Psoas muscle (tissue), 8 donors: ENCODE measurements around the gene LSM7. TPM values are rescaled to one million over a fixed set of nuclear protein-coding genes. Genes with fewer than 3 reads are reported as not detected.
A peak's percentile ranks its signal among the peaks of the same experiment; 100 is the strongest.

Experiments used
- ATAC-seq, 4 donors: fragments of 200-7000 bp; cut with Tn5 transposase; one replicate each; pipeline ENCODE4 v1.9.1; 2020; ENCODE audit warnings: moderate library complexity in 3 of 4, mild to moderate bottlenecking in 2 of 4
- DNase-seq, 2 donors: peaks; one replicate each; pipeline ENCODE4 v3.0.0-alpha.2; 2020
- H3K27ac ChIP-seq: fragments of 200-600 bp; one replicate; pipeline ENCODE4 v1.8.0; 2022
- H3K27me3 ChIP-seq, 3 donors: fragments of 200-600 bp in 1 of 3; one replicate each; pipeline versions ENCODE4 v1.6.1 to v1.8.0; 2013 to 2022; ENCODE audit warnings: low read length in 2 of 3, mild to moderate bottlenecking in 2 of 3, moderate library complexity in 1 of 3; ENCODE audit not compliant: insufficient read depth in 3 of 3
- H3K36me3 ChIP-seq, 2 donors: fragments of 200-600 bp in 1 of 2; one replicate each; pipeline versions ENCODE4 v1.6.1 to v1.8.0; 2013 to 2022; ENCODE audit warnings: low read depth in 1 of 2, mild to moderate bottlenecking in 1 of 2, moderate library complexity in 1 of 2; ENCODE audit not compliant: insufficient read depth in 1 of 2
- H3K4me1 ChIP-seq: fragments of 200-600 bp; one replicate; pipeline ENCODE4 v1.8.0; 2022
- H3K4me3 ChIP-seq: fragments of 200-600 bp; one replicate; pipeline ENCODE4 v1.8.0; 2022; ENCODE audit warnings: mild to moderate bottlenecking
- H3K9me3 ChIP-seq: fragments of 200-600 bp; one replicate; pipeline ENCODE4 v1.8.0; 2022
- CTCF ChIP-seq: fragments of 200-600 bp; IDR thresholded peaks from one replicate; pipeline ENCODE4 v1.8.0; 2022; ENCODE audit warnings: antibody characterized with exemption
- WGBS, 3 donors: extraction: QIAGEN DNeasy Blood & Tissue Kit; methylation state at CpG; one replicate each; pipeline versions ENCODE4 v1.1.6 to v1.1.7; 2013; 5-methylcytosine and 5-hydroxymethylcytosine counted together
- intact Hi-C, 2 donors: fragments of 100-400 bp; cut with DNase I; formaldehyde crosslinking; loops; one replicate each; pipeline versions ENCODE4 v1.11.0 to v1.14.2; 2022
- polyA plus RNA-seq, 3 donors: library from polyadenylated mRNA; stranded (reverse); fragments of 200-250 nt; gene quantifications; one replicate each; pipeline ENCODE4 v1.2.3, GENCODE V29; 2013
- total RNA-seq, 4 donors: library from RNA; stranded (reverse); fragmentation: NEBNext Ultra II Directional in 2 of 4; extraction: Animal tissue kit (Norgen Biotek cat#: 25700) in 2 of 4; gene quantifications; one replicate each; pipeline versions ENCODE4 v1.2.1 to v1.2.4, GENCODE V29; 2021 to 2023
- donor health status: healthy with polysubstance abuse.
- donor health status: DM: no; HTN: no; CAD: no; lungs with moderate emphysema.
- donor health status: Bipolar disorder and iron deficiency.
- donor health status: healthy.
- donor health status: DM: yes; HTN: yes; CAD: no.
- donor health status: DM: no; HTN: no; CAD: no.
- donor health status: DM: no; HTN: no; CAD: no.
- donor health status: DM: yes; HTN: yes; CAD: no.

LSM7 gene
- total and polyA plus RNA-seq, 7 donors, result 42.2 to 323 (median 89.8) TPM

- H3K36me3 ChIP-seq, result peaks cover 0 to 42% of the 10 kb centered on the region in 2 donors
- H3K9me3 ChIP-seq, result no peaks in the 10 kb centered on the region
- peaks cover 9% of the 10 kb centered on the region for H3K4me1 ChIP-seq
- H3K27ac ChIP-seq, result no peak overlapping the region
- ATAC-seq, result peak; percentile 71 to 93 (median 87)
- no peak overlapping the region for H3K4me3 ChIP-seq
- no peak for TF ChIP-seq CTCF
- 63 to 76% (median 69%) methylated on average over 24 of the region's 24 CpGs for WGBS, 3 donors
- intact Hi-C loops, result no loop called here
- DNase-seq, result peak; percentile 50 to 73
- peaks cover 0 to 3% (median 1%) of the 10 kb centered on the region in 3 donors for H3K27me3 ChIP-seq
Observed at GRCh38 chr19:2355168-2356035, 27.0 kb upstream of the LSM7 start.

- ATAC-seq (no peak), DNase-seq (no peak)
- intact Hi-C loops, result no loop called here
- H3K9me3 ChIP-seq, result no peaks in the 10 kb centered on the region
- H3K4me1 ChIP-seq, result peaks cover 9% of the 10 kb centered on the region
- no peaks in the 10 kb centered on the region for H3K27me3 ChIP-seq
- H3K36me3 ChIP-seq, result peaks cover 0 to 44% of the 10 kb centered on the region in 2 donors
- no peak for TF ChIP-seq CTCF
- WGBS, 3 donors, result 84 to 89% (median 86%) methylated on average over 17 of the region's 17 CpGs
- H3K4me3 ChIP-seq, result no peak overlapping the region
- H3K27ac ChIP-seq, result no peak overlapping the region
Observed at GRCh38 chr19:2354670-2355069, 26.3 kb upstream of the LSM7 start.

GRCh38 chr19:2353887-2354592 lies 25.7 kb upstream of the LSM7 start:
- Histone ChIP-seq H3K36me3 (peaks cover 0 to 44% of the 10 kb centered on the region in 2 donors), H3K27ac (no peak overlapping the region), H3K27me3 (no peaks in the 10 kb centered on the region), H3K9me3 (no peaks in the 10 kb centered on the region), H3K4me3 (no peak overlapping the region), H3K4me1 (peaks cover 9% of the 10 kb centered on the region)
- 91 to 93% (median 92%) methylated on average over 30 to 34 of the region's 34 CpGs for WGBS, 3 donors
- ATAC-seq (no peak), DNase-seq (no peak)
- intact Hi-C loops, result no loop called here
- no peak for TF ChIP-seq CTCF

GRCh38 chr19:2353159-2353886 lies 24.9 kb upstream of the LSM7 start:
- WGBS, 3 donors, result 89 to 91% (median 90%) methylated on average over 35 to 45 of the region's 45 CpGs
- no peak for ATAC-seq
- TF ChIP-seq CTCF, result no peak

More at GRCh38 chr19:2353159-2353886, 24.9 kb upstream of the LSM7 start:
- intact Hi-C loops, result no loop called here
- Histone ChIP-seq H3K36me3 (peaks cover 0 to 44% of the 10 kb centered on the region in 2 donors), H3K4me1 (peaks cover 9% of the 10 kb centered on the region), H3K27me3 (no peaks in the 10 kb centered on the region), H3K4me3 (no peak overlapping the region), H3K27ac (no peak overlapping the region), H3K9me3 (no peaks in the 10 kb centered on the region)
- DNase-seq, result no peak
